PC-3 (cell line): Measurements from ENCODE around the gene CCDC93. TPM values are rescaled to one million over a fixed set of nuclear protein-coding genes. Genes with fewer than 3 reads are reported as not detected.

ENCODE experiments used
- ATAC-seq: fragments of 200-7000 bp; cut with Tn5 transposase; 2 replicates; pipeline ENCODE4 v1.9.1; 2020; ENCODE audit warnings: mild to moderate bottlenecking, moderate library complexity
- BruUV-seq: library from RNA; stranded (reverse); fragments of 400-500 nt; replicated peaks from 2 replicates; lab custom pipeline; 2021; lab: Mats Ljungman, UMichigan
- CTCF ChIA-PET: fragments of 300-600 bp; sonication (Branson Sonifier 250); formaldehyde crosslinking; loops from one replicate; lab custom pipeline; 2022; ENCODE audit warnings: antibody characterized with exemption; lab: Charles Lee
- POLR2A ChIA-PET: fragments of 300-600 bp; sonication (Branson Sonifier 250); formaldehyde crosslinking; loops from one replicate; lab custom pipeline; 2022; ENCODE audit warnings: antibody characterized with exemption; ENCODE audit not compliant: unreplicated experiment; lab: Charles Lee
- DNase-seq: peaks from one replicate; pipeline ENCODE4 v3.0.0-alpha.2; 2015
- H2AFZ ChIP-seq: fragments of 300-600 bp; sonication (generic); 2 replicates; pipeline ENCODE4 v1.6.0; 2016; ENCODE audit warnings: antibody characterized with exemption, low read length
- H3F3A ChIP-seq: fragments of 300-600 bp; sonication (generic); one replicate; pipeline ENCODE4 v1.6.0; 2017; ENCODE audit warnings: antibody characterized with exemption, low read length, control low read depth, mild to moderate bottlenecking; ENCODE audit not compliant: unreplicated experiment
- H3K27ac ChIP-seq: fragments of 300-600 bp; sonication (generic); 2 replicates; pipeline ENCODE4 v1.5.1; 2016; ENCODE audit warnings: mild to moderate bottlenecking, low read length
- H3K27me3 ChIP-seq: fragments of 300-600 bp; sonication (generic); 2 replicates; pipeline ENCODE4 v1.6.1; 2016; ENCODE audit warnings: low read length, mixed read lengths
- H3K36me3 ChIP-seq: fragments of 300-600 bp; sonication (generic); 2 replicates; pipeline ENCODE4 v1.6.1; 2016; ENCODE audit warnings: low read depth, mixed run types, low read length, mixed read lengths
- H3K4me1 ChIP-seq: fragments of 300-600 bp; sonication (generic); 2 replicates; pipeline ENCODE4 v1.5.1; 2016; ENCODE audit warnings: low read length; ENCODE audit not compliant: insufficient read depth
- H3K4me2 ChIP-seq: fragments of 300-600 bp; sonication (generic); 2 replicates; pipeline ENCODE4 v1.6.0; 2016; ENCODE audit warnings: low read length
- H3K4me3 ChIP-seq: fragments of 300-600 bp; sonication (generic); 2 replicates; pipeline ENCODE4 v1.5.1; 2016; ENCODE audit warnings: mild to moderate bottlenecking, low read length, mixed read lengths
- H3K79me2 ChIP-seq: fragments of 300-600 bp; sonication (generic); 2 replicates; pipeline ENCODE4 v1.6.1; 2017; ENCODE audit warnings: low read length, mixed read lengths
- H3K9ac ChIP-seq: fragments of 300-600 bp; sonication (generic); 2 replicates; pipeline ENCODE4 v1.6.0; 2016; ENCODE audit warnings: mild to moderate bottlenecking, low read length
- H3K9me2 ChIP-seq: fragments of 300-600 bp; sonication (generic); replicated peaks from 2 replicates; pipeline ENCODE4 v1.6.1; 2016; ENCODE audit warnings: mixed run types, low read length, mixed read lengths
- H3K9me3 ChIP-seq: fragments of 300-600 bp; sonication (generic); 2 replicates; pipeline ENCODE4 v1.6.1; 2016; ENCODE audit warnings: low read length, mixed read lengths
- H4K20me1 ChIP-seq: fragments of 300-600 bp; sonication (generic); 2 replicates; pipeline ENCODE4 v1.6.1; 2016; ENCODE audit warnings: low read length, mixed read lengths
- EZH2 ChIP-seq: fragments of 300-600 bp; sonication (generic); IDR thresholded peaks from one replicate; pipeline ENCODE4 v1.6.1; 2017; ENCODE audit warnings: antibody characterized with exemption, mild to moderate bottlenecking, low read length; ENCODE audit not compliant: unreplicated experiment
- EZH2phosphoT487 ChIP-seq: fragments of 300-600 bp; sonication (generic); IDR thresholded peaks from 2 replicates; pipeline ENCODE4 v1.6.1; 2018; ENCODE audit warnings: mild to moderate bottlenecking, antibody characterized with exemption, low read length, borderline replicate concordance
- intact Hi-C: fragments of 100-400 bp; cut with micrococcal nuclease; formaldehyde crosslinking; loops from 2 replicates; pipeline ENCODE4 v1.9.0; 2023
- total RNA-seq: library from RNA; depleted of rRNA; stranded (reverse); fragments of >200 nt; gene quantifications from 2 replicates; pipeline ENCODE4 v1.2.3, GENCODE V29; 2014
- TF ChIP-seq, protein P1 (sequence below): fragments of 300-600 bp; sonication (generic); conservative IDR thresholded peaks from 2 replicates; pipeline ENCODE4 v1.5.1; 2017; ENCODE audit warnings: antibody characterized with exemption, low read depth, mild to moderate bottlenecking, low read length

CCDC93 gene
- total RNA-seq, 1 experiment from 2014 or later, result 14.0 TPM

- peak overlapping the region; percentile 91 for H3K9ac ChIP-seq
- peak overlapping the region; percentile 90 for H3K4me2 ChIP-seq
- H3K27ac ChIP-seq, result no peak overlapping the region
- DNase-seq, result no peak
- H3K9me2 ChIP-seq, result no peaks in the 10 kb centered on the region
- H3K79me2 ChIP-seq, result peaks cover 44% of the 10 kb centered on the region
- H4K20me1 ChIP-seq, result peaks cover 24% of the 10 kb centered on the region
- ChIA-PET POLR2A (no interaction called here), CTCF (interaction anchor here (0.9 to 1.4 kb wide), 2 partner anchors 11 to 841 kb away, joined by 3 to 5 read pairs; no protein-coding TSS in a partner anchor)
- TSS peak; percentile 87 for BruUV-seq
- no peaks in the 10 kb centered on the region for H3F3A ChIP-seq
- TF ChIP-seq, protein P1, sequence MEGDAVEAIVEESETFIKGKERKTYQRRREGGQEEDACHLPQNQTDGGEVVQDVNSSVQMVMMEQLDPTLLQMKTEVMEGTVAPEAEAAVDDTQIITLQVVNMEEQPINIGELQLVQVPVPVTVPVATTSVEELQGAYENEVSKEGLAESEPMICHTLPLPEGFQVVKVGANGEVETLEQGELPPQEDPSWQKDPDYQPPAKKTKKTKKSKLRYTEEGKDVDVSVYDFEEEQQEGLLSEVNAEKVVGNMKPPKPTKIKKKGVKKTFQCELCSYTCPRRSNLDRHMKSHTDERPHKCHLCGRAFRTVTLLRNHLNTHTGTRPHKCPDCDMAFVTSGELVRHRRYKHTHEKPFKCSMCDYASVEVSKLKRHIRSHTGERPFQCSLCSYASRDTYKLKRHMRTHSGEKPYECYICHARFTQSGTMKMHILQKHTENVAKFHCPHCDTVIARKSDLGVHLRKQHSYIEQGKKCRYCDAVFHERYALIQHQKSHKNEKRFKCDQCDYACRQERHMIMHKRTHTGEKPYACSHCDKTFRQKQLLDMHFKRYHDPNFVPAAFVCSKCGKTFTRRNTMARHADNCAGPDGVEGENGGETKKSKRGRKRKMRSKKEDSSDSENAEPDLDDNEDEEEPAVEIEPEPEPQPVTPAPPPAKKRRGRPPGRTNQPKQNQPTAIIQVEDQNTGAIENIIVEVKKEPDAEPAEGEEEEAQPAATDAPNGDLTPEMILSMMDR, result no peak
- TF ChIP-seq EZH2phosphoT487 (no peak), EZH2 (no peak)
- H2AFZ ChIP-seq, result peak overlapping the region; percentile 99
- no peaks in the 10 kb centered on the region for H3K36me3 ChIP-seq
- H3K27me3 ChIP-seq, result no peaks in the 10 kb centered on the region
- peak overlapping the region; percentile 100 for H3K4me3 ChIP-seq
- no peaks in the 10 kb centered on the region for H3K9me3 ChIP-seq
- ATAC-seq, result peak; percentile 28
- intact Hi-C loops, result no loop called here
- peaks cover 16% of the 10 kb centered on the region for H3K4me1 ChIP-seq
These were observed 588 bp upstream of the CCDC93 start for GRCh38 chr2:118014492-118014824.

DNA sequence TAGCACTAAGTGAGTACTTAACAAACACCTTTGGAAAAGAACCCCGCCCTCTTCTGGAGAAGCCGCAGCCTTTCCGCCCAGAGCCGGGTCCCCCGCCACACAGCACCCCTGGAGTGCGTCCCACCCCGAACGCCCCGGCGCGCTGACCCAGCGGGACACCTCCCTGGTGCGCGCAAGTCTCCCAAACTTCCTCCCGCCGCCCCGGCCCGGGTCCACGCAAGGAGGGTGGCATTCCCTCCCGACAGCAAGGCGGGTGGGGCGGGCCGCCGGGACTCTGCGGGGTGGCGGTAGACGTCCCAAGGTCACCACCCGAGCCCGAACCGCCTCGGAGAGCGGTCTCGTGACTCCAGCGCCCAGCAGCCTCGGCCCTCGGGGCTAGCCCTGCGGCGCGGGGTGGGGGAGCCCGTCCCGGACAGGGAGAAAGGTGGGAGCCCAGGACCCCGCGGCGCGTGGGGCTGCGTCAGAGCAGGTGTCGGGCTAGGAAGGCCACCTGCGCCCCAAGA is 598 bp downstream of the CCDC93 start:
- H3K9ac ChIP-seq, result peak overlapping the region; percentile 91
- peak overlapping the region; percentile 100 for H3K4me3 ChIP-seq
- POLR2A ChIA-PET, result interaction anchor here (0.6 kb wide), 1 partner anchor 460 kb away, joined by 4 read pairs; no protein-coding TSS in a partner anchor
- H3F3A ChIP-seq, result no peaks in the 10 kb centered on the region
- no peaks in the 10 kb centered on the region; the same call in 1 of the 2 replicates for H3K36me3 ChIP-seq
- peaks cover 16% of the 10 kb centered on the region for H3K4me1 ChIP-seq
- no TSS peak for BruUV-seq
- intact Hi-C loops, result no loop called here
- H3K27me3 ChIP-seq, result no peaks in the 10 kb centered on the region
- H3K27ac ChIP-seq, result peak overlapping the region; percentile 36
- CTCF ChIA-PET, result interaction anchor here (1.4 kb wide), 1 partner anchor 10 kb away, joined by 5 read pairs; no protein-coding TSS in a partner anchor
- peak overlapping the region; percentile 99 for H2AFZ ChIP-seq
- peak overlapping the region; percentile 90 for H3K4me2 ChIP-seq
- peak; percentile 40 for ATAC-seq
- H3K9me3 ChIP-seq, result no peaks in the 10 kb centered on the region
- H3K79me2 ChIP-seq, result peaks cover 53% of the 10 kb centered on the region
- DNase-seq, result peak; percentile 7
- TF ChIP-seq EZH2 (no peak), EZH2phosphoT487 (no peak)
- TF ChIP-seq, protein P1, result no peak
- no peaks in the 10 kb centered on the region for H3K9me2 ChIP-seq
- peaks cover 24% of the 10 kb centered on the region for H4K20me1 ChIP-seq

- no peak for ATAC-seq
- Histone ChIP-seq H3K9me3 (no peaks in the 10 kb centered on the region), H3F3A (no peaks in the 10 kb centered on the region), H3K4me1 (peaks cover 16% of the 10 kb centered on the region), H3K9me2 (no peaks in the 10 kb centered on the region), H3K27ac (no peak overlapping the region), H3K36me3 (peaks cover 2% of the 10 kb centered on the region; the same call in 1 of the 2 replicates), H4K20me1 (peaks cover 24% of the 10 kb centered on the region), H3K4me2 (peak overlapping the region; percentile 90), H2AFZ (peak overlapping the region; percentile 99; the same call in 1 of the 2 replicates), H3K27me3 (no peaks in the 10 kb centered on the region), H3K9ac (peak overlapping the region; percentile 91), H3K79me2 (peaks cover 53% of the 10 kb centered on the region), H3K4me3 (peak overlapping the region; percentile 100)
- ChIA-PET CTCF (interaction anchor here (1.0 kb wide), 1 partner anchor 9 kb away, joined by 3 read pairs; no protein-coding TSS in a partner anchor), POLR2A (interaction anchor here (0.6 kb wide), 1 partner anchor 199 kb away, joined by 6 read pairs; no protein-coding TSS in a partner anchor)
- DNase-seq, result peak; percentile 14
- intact Hi-C loops, result no loop called here
- TSS peak; percentile 34 for BruUV-seq
- TF ChIP-seq, protein P1, result no peak
These were observed 1.1 kb downstream of the CCDC93 start for GRCh38 chr2:118012778-118013177.
